HG02678 (cell line): ENCODE results near the gene ZMAT5.
"Not testable (repeated sequence)": the region's sequence is repeated elsewhere in the genome, so short reads cannot be mapped to it uniquely, and the experiment has no call there.

Experiments used
- ATAC-seq: cut with Tn5 transposase; IDR thresholded peaks from one replicate; pipeline ENCODE4 v1.9.1; 2021; ENCODE audit warnings: mild to moderate bottlenecking, moderate library complexity; ENCODE audit not compliant: unreplicated experiment

Gene ZMAT5

DNA sequence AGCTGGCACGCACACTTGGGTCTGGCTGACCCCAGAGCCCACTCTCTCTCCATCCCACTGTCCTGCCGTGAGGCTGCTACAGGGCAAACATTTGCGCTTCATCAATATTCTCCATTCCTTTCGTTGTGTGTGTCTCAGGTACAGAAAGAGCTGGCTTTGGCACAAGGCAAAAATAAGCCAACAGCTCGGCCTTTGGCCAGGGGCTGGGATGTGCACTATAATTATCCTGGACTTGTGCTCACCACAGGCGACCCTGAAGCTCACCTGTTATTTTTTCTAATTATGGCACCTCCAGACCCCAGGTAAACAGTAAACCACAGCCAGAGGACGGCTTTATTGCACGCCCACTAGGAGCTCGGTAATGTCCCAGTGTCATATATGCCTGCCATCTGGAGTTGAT, 10.9 kb downstream of the ZMAT5 start:
- ATAC-seq = no peak

DNA sequence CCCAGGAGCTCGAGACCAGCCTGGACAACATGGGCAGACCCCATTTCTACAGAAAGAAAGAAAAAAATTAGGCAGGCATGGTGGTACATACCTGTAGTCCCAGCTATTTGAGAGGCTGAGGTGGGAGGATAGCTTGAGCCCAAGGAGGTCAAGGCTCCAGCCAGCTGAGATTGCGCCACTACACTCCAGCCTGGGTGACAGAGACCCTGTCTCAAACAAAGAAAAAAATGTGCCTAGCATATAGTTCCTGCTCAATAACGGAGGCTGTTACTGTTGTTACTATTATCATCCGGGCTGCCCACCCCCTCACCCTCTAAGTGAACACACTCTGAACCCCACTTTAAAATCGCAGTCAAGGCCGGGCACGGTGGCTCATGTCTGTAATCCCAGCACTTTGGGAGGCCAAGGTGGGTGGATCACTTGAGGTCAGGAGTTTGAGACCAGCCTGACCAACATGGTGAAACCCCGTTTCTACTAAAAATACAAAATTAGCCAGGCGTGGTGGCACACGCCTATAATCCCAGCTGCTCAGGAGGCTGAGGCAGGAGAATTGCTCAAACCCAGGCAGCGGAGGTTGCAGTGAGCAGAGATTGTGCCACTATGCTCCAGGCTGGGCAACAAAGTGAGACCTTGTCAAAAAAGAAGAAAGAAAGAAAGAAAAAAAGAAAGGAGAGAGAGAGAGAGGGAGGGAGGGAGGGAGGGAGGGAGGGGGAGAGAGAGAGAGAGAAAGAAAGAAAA, 12.0 kb downstream of the ZMAT5 start:
- not testable (repeated sequence) for ATAC-seq

DNA sequence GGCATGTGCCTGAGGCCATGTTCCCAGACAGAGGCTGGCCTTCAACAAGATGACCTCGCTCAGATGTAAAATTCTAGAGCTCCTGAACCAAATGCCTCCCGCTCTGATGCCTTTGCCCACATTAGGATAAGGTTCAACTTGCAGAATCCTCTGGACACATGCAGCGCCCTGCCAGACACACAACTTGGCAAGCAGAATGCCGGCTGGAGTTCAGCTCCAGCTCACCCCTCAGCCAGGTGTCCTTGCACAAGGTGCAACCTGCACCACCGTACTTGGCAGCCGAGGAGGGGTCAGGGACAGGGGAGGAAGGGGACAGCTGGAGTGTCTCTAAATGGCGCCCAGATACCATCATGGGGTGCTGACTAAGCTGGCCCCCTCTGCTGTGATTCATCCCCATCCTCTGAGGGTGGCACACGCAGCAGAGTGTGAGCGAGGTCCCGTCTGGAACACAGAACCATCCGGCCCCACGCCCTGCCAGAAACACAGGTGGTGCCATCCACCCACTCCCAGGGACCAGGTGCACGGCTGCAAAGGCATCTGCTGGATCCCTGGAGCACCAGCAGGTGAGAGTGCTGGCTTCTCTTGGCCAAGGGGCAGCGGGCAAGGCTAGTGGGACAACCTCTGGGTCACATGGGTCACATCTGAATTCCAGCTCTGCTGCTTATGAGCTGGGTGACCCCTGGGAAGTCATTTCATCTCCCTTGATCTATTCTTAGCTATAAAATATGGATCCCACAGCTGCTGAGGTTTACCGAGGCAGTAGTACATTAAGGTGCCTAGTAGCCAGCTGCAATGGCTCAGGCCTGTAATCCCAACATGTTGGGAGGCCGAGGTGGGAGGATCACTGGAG, 12.8 kb downstream of the ZMAT5 start:
- ATAC-seq = no peak

DNA sequence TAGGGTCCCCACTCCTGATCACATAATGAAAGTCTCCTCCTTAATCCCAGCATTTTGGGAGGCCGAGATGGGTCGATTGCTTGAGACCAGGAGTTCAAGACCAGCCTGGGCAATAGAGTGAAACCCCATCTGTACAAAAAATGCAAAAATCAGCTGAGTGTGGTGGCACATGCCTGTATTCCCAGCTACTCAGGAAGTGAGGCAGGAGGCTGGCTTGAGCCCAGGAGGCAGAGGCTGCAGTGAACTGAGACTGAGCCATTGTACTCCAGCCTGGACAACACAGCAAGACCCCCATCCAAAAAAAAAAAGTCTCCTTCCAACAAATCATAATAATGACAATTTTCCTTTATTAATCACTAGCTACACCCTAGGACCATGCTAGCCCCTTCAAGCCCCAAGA, 15.1 kb downstream of the ZMAT5 start:
- ATAC-seq = no peak

DNA sequence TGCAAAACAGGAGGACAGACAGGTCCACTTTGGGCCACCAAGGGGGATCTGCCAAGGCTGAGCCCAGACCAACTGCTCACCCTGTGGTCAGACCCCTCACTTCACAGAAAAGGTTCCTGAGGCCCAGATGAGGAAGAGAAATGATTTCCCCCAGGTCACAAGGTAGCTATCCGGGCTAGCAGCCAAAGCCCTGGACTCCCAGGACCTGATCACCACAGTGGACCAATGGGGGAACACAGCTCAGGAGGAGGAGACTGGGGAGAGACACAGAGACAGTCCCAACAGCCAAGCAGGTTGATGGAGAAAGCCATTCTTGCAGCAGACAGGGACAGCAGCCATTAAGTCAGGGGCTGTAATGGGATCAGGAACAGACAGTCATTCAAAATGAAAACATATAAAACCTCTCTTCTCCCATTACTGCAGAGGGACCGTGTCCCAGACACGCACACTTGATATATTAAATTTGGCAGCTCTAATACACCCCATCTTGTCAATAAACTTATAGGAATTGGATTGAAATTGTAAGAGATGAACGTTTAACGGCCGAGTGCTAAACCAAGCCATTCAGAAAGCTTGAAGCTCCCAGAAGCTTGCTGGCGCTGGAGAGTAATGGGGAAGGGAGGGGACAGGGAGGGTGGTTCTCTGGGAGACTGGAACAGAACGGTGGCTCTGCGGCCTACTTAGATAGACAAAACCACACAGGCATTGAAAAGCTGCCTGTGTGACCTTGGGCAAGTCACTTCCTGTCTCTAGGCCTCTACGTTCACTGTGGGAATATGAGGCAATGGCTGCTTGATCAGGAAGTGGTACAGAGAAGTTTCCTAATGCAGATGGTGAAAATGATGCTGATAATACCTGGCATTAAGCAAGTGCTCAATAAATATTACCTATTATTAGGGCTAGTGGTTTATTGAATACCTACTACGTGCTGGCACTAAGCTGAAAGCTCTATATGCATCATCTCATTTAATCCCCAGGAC, 16.0 kb downstream of the ZMAT5 start:
- no peak for ATAC-seq

DNA sequence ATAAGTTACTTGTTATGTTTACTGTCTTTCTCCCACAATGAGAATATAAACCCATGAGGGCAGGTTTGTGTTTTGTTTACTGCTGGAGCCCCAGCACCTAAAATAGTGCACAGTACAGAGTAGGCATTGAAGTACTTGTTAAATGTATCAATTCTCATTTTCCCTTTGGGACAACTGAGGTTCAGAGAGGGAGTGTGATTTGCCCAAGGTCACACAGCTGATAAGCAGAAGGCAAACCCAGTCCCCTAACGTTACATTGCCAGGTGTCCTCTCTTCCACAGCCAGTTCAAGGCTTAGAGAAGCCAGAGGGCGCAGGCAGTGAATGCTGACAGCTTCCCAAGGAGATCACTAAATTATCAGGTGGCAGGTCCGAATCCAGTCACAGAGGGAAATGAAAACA, 16.8 kb downstream of the ZMAT5 start:
- ATAC-seq = no peak

DNA sequence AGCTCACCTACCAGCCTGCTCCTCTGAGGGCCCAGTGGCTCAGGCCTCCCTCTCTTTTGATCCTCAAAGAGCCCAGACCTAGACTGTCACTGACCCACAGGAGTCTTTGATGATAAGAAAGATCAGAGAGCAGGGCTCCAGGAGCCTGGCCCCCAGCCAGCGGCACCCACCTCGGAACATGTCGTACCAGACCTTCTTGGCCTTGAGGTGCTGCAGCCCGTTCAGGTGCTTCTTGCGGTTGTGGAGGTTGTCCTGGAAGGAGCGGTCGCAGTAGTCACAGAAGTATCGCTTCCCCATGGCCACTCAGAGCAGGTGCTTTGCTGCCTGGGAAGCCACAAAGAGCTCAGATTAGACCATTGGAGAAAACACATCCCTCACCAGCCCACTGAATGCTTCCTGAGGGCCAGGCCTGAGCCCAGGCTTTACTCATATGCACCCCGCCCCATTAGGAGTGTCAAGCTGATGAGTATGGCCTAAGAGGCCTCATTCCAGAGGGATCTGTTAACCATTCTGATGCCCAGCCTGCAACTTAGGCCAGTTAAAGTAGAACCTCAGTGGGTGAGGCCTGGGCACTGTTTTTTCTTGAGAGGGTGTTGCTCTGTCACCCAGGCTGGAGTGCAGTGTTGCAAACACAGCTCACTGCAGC, 18.4 kb downstream of the ZMAT5 start:
- ATAC-seq = no peak

DNA sequence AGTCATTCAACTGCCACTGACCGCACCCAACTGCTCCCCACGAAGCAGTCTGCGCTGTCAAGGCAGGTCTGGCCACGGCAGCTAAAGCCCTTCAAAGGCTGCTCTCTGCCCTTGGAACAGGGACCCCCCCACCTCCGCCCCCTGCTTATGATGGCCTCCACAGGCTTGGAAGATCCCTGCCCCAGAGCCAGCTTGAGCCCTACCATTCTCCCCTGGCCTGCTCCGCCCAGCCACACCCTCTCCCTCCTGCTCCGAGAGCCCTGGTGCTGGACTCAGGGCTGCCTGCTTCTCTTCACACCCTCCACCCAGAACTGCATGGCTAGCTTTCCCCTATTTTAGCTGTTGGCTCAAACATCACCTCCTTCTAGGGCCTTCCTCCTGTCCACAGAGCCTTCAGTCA, 19.0 kb downstream of the ZMAT5 start:
- ATAC-seq = no peak

DNA sequence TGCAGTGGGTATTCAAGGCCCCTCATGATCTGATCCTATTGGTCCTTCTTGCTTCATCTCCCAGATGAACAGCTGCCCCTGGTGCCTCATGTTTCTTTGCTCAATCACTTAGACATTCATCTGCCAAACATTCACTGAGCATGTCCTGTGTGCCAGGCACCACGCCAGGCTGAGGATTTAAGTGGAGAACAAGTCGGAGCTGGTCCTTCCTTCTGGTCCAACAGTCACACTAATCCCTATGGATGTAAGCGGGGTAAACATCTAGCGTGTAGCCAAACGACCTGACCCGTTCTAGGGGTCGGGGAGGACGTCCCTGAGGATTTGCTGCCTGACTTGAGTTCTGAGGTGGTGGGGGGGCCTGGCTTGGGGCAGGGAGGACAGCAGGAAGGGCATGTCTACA, 21.9 kb downstream of the ZMAT5 start:
- no peak for ATAC-seq

DNA sequence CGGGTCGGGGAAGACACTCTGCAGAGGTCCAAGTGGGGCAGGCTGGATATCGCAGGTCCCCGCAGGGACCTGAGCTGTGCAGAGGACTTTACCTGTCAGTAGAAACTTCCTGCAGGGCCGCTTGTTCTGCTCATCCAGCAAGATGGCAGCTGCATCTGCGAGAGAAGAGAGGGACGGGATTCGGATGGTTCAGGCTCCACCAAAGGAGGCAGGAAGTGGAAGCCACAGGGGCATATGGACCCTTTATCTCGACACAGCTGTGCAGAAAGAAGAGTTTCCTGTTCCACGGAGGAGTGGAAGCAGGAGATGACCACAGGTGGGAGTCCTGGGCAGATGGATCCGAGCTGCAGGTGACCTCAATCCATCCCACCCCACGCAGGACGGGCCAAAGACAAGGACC, 24.5 kb downstream of the ZMAT5 start:
- no peak for ATAC-seq

DNA sequence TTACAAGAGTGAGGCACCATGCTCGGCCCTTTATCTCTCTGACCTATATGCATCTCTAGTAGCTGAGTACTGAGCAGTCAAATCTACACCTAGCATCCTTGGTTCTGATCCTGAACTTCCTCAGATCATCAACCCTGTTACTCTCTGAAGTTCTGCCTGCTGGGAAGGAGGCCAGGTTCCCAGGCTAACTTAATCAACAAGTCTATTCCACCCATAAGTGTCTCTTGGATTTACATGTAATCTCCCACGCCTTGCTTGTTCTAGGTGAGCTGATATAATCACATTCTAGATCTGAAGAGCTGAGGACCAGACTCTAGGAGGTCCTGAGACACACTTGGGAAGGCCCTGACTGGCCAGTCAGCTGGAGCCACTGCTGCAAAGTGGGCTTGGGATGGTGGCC, 24.9 kb downstream of the ZMAT5 start:
- ATAC-seq = no peak

DNA sequence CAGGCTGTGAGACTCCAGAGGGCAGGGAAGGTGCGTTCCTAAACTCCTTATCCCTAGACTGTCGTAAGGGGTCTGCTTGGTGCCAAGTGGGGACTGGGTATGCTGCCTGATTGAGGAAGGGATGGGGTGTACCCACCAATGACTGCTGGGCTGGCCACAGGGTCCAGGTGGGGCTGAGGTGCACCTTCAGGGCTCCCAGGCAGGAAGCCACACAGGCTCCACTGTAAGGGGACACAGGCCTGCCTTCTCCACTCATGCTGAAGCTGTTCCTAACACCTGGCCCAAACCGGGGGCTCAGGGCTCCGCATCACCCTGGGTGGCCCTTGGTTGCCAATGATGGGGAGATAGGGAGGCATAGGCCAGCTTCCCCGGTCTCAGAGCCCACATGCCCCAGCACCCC, 26.6 kb downstream of the ZMAT5 start:
- ATAC-seq = no peak

DNA sequence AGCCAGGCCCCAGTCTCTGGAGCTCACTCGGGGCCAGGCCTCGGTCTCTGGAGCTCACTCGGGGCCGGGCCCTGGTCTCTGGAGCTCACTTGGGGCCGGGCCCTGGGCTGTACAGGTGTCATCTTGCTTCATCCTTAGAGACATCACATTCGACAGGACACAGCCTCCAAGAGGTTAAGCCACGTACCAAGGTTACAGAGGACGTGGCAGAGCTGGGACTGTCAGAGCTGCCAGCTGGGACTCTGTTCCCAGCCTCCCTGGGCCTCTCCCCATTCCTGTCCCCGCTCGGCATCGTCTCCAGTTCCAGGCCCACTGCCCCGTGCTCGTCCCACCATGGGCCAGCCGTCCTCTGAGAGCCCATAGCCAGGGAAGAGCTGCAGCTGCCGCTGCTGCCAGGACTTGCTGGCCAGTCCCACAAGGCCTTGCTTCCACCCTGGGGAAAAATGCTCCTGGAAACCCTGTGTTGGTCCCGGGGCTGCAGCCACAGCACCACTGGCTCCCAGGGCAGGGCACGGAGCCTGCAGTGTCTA, 27.4 kb downstream of the ZMAT5 start:
- ATAC-seq = no peak

DNA sequence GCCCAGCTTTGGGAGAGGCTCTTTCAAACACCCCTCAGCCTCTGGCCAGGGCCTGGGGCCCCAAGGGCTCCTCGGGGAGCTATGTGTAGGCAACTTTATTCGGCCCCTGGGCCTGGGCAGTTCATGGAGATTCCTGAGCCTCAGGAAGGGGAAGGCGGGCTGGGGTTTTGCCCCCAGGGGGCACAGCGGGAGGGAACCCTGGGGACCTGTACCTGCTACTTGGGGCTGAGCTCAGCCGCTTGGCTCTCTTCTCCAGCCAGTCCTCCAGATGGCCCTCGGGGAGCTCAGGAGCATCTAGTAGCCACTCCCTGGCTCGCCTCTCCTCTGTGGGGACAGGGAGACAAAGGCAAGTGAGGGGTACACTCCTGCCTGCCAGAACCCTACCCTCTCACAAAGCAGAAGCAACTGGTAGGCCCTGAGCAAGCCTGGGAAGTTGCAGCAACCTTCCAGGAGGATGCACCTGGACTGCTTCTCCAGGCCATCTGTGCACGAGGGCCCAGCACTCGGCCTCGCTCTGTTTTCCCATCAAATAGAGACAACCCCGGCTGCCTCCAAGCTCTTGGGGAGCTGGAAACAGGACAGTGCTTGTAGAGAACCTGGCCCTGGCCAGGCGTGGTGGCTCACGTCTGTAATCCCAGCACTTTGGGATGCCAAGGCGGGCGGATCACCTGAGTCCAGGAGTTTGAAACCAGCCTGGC, 28.5 kb downstream of the ZMAT5 start:
- ATAC-seq = no peak

DNA sequence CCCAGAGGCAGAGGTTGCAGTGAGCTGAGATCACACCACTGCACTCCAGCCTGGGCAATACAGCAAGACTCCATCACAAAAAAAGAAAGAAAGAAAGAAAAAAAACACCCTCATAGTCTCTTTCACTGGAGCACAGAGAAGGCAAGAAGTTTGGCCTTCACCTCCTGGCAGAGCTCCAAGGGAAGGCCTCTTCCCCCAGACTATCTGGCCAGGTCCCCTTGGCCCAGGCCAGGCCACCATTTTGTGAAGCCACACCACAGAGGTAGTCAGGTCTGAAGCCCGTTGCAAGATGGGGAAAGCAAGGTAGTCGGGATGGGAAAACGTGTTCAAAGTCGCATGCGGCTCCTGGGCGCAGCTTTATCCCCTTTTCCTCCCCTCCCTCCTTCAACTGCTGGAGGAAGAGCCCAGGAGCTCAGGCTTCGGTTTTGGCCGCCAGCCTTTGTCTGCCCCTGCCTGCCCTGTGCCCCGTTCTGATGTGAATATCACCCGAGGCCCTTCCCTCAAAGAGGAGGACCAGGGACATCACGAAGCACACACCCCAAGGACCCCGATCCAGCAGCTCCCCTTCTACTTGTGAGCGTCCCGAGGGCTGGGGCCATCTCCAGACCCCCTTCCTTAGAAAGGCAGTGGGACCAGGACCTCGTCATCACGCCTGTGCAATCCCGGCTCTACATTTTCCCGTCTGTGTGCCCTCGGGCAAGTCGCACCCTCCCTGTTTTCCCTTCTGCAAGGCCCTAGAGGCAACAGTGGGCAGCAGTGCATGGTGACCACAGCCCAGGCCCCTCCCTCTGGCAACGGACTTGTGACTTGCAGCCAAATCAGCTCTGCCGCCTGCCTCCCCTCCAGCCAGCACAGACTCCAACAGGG, 29.3 kb downstream of the ZMAT5 start:
- no peak for ATAC-seq

DNA sequence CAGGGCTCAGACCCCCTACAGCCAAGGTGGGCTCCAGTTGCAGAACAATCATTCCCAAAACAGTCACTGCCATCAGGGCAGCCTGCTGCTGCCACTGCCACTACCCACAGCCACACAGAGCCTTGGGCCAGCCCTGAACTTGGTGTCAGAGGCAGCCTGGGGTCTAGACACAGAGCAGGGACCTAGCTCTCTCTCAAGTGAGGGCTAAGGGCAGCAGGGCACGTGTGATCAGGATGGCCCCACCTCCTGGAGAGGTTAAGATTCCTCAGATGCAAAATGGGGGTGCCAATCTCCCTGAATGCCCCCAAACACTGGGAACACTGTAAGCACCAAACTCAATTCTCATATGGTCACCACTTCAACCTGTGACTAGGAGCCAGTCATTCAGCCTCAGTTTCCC, 31.4 kb downstream of the ZMAT5 start:
- ATAC-seq = no peak

DNA sequence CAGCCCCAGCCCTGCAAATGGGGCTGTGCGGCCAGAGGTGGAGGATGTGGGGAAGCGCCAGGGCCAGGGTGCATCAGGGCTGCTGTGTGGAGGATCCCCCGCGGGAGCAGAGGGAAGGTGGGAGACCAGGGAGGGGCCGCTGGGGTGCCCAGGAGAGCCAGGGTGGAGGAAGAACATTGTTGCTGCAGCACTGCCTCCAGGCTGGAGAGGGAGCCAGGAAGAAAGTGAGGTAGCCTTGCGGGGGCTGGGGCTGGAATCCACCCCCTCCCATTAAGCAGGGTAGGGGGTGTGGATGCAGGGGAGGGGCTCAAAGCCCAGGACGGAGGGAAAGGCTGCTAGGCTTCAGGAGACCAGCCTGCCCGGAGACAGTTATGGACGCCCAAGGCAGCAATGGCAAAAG, 32.0 kb downstream of the ZMAT5 start:
- no peak for ATAC-seq

DNA sequence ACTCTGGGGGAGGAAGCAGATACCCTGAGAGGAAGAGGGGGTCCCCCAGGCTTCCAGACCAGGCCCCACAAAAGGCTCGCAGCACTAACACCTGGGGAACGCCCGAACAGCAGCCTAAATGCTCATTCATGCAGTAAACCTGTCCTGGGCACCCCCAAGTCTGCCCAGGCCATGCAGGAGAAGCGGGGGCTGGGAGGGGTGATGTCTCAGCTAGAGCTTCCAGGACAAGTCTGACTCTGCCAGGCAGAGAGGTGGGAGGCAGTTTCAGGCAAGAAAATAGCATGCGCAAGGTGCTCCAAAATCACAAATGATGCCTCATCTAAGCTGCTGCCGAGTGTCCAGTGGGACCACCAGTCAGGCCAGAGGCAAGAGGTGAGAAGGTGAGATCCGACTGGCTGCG, 32.4 kb downstream of the ZMAT5 start:
- ATAC-seq = no peak
